ENCODE data around the gene FOXP1. TPM values are rescaled to one million over a fixed set of nuclear protein-coding genes. Genes with fewer than 3 reads are reported as not detected.

Gene FOXP1
- total and polyA plus RNA-seq, 2 of the 13 experiments (the other 11 are each of a cell fraction or from before 2014, with no cell fraction given) = 40.4 to 59.0 TPM

GRCh38 chr3:71413572-71413971, 170.0 kb downstream of the FOXP1 start (continued):
- TF ChIP-seq RNF219 (CRISPR knock-in tag; IDR thresholded peaks at IDR 0.05) = no peak
- no peak for TF ChIP-seq ZFP41 (CRISPR knock-in tag; IDR thresholded peaks at IDR 0.05; ENCODE audit: borderline replicate concordance)
- TF ChIP-seq MAF1 (CRISPR knock-in tag; IDR thresholded peaks at IDR 0.05; ENCODE audit: borderline replicate concordance) = no peak
- no peak for TF ChIP-seq KAT7 (CRISPR knock-in tag; IDR thresholded peaks at IDR 0.05; ENCODE audit: borderline replicate concordance)

GRCh38 chr3:71409352-71409751, 174.2 kb downstream of the FOXP1 start:
- H3K9me3 ChIP-seq (ENCODE audit: low read length) = no peaks in the 10 kb centered on the region
- POLR2A ChIA-PET = no interaction called here
- FAIRE-seq = no peak
- in situ Hi-C loops (cut with HindIII; ENCODE audit: extremely low pct_ligation_motif_present, low pct_unique_long_range_greater_than_20kb) (no loop called here), intact Hi-C loops (cut with micrococcal nuclease; ENCODE audit: unreplicated experiment) (no loop called here)
- no peaks in the 10 kb centered on the region for H3K27me3 ChIP-seq (ENCODE audit: control insufficient read depth in 1 of 2, insufficient read depth in 2 of 2, low read length in 2 of 2)
- no peak overlapping the region for H3K27ac ChIP-seq (ENCODE audit: extremely low read length, insufficient read depth, low read length)
- no peak overlapping the region for H2AFZ ChIP-seq (ENCODE audit: low read length)
- ATAC-seq = no peak
- WGBS (ENCODE audit: low lambda C conversion rate) = 97% methylated on average over 1 of the region's 1 CpG
- H3K4me2 ChIP-seq (ENCODE audit: low read depth, low read length) = no peak overlapping the region
- H3K9ac ChIP-seq (ENCODE audit: insufficient read depth, low read depth, low read length) = no peak overlapping the region
- no peaks in the 10 kb centered on the region; a peak in 1 of 5 replicates for H3K36me3 ChIP-seq (replicated peaks in 1 of 2; ENCODE audit: control insufficient read depth in 1 of 2, insufficient read depth in 2 of 2, low read length in 2 of 2)
- H3K4me1 ChIP-seq (ENCODE audit: insufficient read depth, low read length) = peaks cover 23% of the 10 kb centered on the region; the same call in 1 of the 2 replicates
- H4K20me1 ChIP-seq (ENCODE audit: insufficient read depth, low read length) = 0 out of 2 replicates have a peak, but pooled peaks cover 3% of the 10 kb centered on the region
- H3K79me2 ChIP-seq (ENCODE audit: insufficient read depth, low read length) = peaks cover 10% of the 10 kb centered on the region
- no TSS peak for BruUV-seq (replicated peaks)
- DNase-seq (ENCODE audit: low spot score) = no peak
- CTCF ChIA-PET (ENCODE audit: low intra/inter-chr PET ratio, low total read pairs) = no interaction called here
- no peak overlapping the region for H3K4me3 ChIP-seq (replicated peaks in 1 of 3; ENCODE audit: insufficient read depth in 1 of 3, low read depth in 2 of 3, low read length in 3 of 3)
- TF ChIP-seq MAFF (IDR thresholded peaks at IDR 0.05; ENCODE audit: low read depth, low read length) (no peak), ZNF576 (CRISPR knock-in tag; IDR thresholded peaks at IDR 0.05) (no peak), ZNF335 (CRISPR knock-in tag; IDR thresholded peaks at IDR 0.05) (no peak), NFE2L1 (CRISPR knock-in tag; IDR thresholded peaks at IDR 0.05; ENCODE audit: borderline replicate concordance) (no peak), ZNF564 (CRISPR knock-in tag; IDR thresholded peaks at IDR 0.05) (no peak), ZXDC (CRISPR knock-in tag; IDR thresholded peaks at IDR 0.05) (no peak), ISX (CRISPR knock-in tag; conservative IDR thresholded peaks at IDR 0.05) (no peak), ARID4A (CRISPR knock-in tag; IDR thresholded peaks at IDR 0.05; ENCODE audit: borderline replicate concordance) (no peak), TRIM22 (IDR thresholded peaks at IDR 0.05) (no peak)
